ENCODE data around the gene NUP133.
"Not testable (repeated sequence)": the region's sequence is repeated elsewhere in the genome, so short reads cannot be mapped to it uniquely, and the experiment has no call there.

NUP133 gene

GRCh38 chr1:229448354-229448753, 59.8 kb downstream of the NUP133 start:
- no peak for FAIRE-seq

DNA sequence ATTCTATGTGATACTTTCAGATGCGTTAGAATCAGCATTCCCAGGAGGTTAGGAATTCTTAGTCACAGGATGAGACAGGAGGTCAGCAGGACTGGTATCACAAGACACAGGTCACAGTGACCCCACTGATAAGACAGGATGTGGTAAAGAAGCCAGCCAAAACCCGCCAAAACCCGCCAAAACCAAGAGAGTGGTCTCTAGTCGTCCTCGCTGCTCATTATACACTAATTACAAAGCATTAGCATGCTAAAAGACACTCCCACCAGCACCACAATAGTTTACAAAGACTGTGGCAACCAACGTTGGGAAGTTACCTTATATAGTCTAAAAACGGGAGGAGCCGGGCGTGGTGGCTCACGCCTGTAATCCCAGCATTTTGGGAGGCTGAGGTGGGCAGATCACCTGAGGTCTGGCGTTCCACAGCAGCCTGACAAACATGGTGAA, 60.3 kb downstream of the NUP133 start:
- no peak for FAIRE-seq

- FAIRE-seq, result no peak
These were observed 62.3 kb downstream of the NUP133 start for GRCh38 chr1:229445828-229446227.

DNA sequence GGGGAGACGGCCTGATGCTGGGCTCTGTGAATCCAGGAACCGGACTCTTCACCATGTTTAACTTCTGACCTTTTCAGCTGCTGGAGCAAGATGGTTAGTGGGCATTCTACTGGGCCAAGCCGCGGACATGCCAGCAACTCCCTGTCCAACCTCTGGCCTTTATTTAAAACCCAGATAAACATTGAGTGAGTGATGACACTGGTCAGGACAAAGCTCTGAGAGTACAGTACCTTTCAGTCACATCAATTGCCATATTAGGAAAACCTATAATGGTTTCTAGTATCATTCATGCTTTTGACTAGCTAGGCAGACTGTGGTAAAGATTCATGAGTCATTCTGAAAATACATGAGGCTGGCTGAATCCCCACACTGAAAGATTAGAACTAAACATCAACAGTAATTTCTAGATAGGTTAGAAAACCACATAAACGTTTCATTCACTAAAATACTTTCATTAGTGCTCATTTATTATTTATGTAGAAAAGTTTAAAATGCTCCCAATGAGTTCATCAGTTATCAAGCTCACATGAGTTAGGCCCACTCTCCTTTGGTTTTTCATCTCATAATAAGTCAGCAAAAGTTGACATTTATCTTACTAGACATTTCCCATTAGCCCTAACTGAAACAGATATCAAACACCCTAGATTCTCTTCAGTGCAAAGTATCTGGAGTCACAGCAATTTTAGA, 67.1 kb downstream of the NUP133 start:
- no peak for FAIRE-seq

DNA sequence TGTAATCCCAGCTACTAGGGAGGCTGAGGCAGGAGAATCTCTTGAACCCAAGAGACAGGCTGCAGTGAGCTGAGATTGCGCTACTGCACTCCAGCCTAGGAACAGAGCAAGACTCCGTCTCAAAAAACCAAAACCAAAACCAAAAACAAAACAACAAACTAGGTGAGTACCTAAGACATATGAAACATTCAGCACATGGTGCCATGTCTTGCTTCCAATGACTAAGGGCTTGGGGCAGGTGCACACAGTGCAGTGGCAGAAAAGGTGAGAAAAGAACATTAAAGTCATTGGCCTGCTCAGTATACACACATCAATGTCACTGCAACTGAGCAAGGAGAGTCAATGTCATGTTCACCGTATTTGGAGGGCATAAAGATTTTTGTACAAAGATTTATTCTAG, 70.1 kb downstream of the NUP133 start:
- no peak for FAIRE-seq

DNA sequence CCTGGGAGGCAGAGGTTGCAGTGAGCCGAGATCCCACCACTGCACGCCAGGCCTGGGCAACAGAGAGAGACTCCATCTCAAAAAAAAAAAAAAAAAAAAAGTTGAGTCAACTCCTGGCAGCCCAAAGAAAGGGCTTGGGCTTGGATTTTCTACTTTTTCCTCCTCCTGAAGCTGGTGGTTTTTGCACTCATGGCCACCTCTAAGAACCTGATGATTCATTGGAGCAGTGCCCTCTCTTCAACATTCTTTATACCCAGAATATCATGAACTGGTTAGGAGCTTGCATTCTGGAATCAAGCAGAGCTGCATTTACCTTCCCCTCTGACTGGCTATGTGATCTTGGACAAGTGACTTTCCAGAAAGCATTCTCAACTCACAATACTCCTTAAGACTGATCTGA, 70.7 kb downstream of the NUP133 start:
- no peak for FAIRE-seq

GRCh38 chr1:229436201-229436600, 71.9 kb downstream of the NUP133 start:
- no peak for FAIRE-seq

DNA sequence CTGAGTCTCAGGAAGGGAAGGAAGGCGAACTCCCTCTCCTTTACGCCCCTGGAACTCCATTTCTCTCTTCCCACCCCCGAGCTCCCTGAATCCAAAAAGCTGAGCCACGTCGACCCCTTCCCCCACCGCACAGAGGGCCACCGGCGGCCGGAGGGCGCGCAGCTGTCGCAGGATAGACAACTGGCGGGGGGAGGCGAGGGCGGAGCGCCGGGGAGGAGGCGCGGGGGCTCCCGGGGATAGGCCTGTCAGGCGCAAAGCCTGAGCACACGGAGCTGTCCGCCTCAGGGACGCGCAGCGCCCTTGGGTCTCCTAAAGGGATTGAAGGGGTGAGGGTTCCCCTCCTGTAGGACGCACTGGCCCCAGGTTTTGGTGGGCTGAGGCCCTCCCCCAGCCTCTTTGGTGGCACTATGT, 73.5 kb downstream of the NUP133 start:
- FAIRE-seq, result no peak

- no peak for FAIRE-seq
These were observed 74.0 kb downstream of the NUP133 start, which contains the start of gene ACTA1 for GRCh38 chr1:229434005-229434640. Gene ACTA1, minus strand, starts transcription at chr1:229434094. Its CDS starts 979 bp downstream, at chr1:229433115.

DNA sequence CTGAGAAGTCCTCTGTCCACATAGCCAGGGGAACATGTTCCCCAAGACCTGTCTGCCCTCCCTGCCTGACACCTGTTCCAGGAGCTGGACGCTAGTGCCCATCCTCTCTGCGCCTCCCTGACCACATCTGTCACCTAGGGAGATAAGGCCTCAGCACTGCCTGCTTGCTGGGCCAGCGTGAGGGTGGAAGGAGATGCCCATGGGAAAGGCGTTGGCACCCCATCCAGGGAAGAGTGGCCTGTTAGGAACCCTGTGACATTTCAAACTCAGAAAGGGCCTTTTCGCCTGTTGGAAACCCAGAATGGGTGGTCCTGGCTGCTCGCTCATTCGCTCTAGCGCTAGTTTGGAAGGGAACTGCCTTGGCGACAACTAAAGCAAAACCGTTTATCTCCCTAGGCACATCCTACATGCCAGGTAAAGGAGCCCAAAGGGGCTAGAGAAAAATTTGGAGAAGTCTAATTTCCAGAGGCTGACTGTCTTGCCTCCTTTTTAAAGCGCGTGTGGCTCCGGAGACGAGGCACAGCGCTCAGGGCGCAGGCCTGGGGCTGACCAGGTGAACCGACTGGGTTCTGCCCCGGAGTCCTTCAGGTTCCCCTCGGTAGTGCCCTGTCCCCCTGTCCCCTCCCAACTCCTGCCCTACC, 74.7 kb downstream of the NUP133 start:
- FAIRE-seq, result no peak

DNA sequence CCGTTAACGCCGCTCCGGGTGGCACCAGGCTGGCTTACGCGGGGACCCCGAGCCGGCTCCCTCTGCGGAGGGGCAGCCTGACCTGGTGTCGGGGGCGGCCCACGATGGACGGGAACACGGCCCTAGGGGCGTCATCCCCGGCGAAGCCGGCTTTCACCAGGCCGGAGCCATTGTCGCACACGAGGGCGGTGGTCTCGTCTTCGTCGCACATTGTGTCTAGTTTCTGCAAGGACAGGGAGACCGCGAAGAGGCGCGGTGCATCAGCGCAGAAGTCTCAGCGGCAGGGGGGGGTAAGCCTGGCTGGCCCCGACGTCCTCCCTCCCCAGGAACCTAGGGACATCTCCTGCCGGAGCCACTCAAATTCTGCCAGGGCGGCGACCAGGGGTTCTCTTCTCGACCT, 75.2 kb downstream of the NUP133 start:
- no peak for FAIRE-seq

- no peak for FAIRE-seq
These were observed 76.1 kb downstream of the NUP133 start for GRCh38 chr1:229432116-229432461.

GRCh38 chr1:229431284-229432115, 76.6 kb downstream of the NUP133 start:
- FAIRE-seq, result no peak

DNA sequence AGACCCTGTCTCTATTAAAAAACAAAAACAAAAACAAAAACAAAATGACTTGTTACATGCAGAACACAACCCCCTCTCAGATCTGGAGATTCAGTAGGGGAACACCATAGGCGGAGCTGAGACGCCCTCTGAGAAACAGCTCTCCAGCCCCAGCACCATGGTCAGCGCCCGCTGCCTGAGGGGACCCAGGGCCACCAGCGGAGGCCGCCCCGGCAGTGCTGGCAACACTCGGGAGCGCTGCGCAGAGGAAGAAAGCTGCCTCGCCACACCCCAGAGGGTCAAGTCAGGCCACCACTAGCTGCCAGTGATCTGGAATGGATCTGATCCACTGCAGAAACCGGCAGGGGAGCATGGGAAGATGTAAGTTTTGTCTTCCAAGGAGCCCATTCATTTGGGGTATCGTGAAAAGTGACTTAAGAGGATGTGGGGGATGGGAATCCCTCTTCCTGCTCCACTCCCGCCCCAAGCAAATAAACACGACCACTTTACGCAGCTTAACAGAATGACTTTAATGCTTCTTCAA, 77.3 kb downstream of the NUP133 start:
- no peak for FAIRE-seq

DNA sequence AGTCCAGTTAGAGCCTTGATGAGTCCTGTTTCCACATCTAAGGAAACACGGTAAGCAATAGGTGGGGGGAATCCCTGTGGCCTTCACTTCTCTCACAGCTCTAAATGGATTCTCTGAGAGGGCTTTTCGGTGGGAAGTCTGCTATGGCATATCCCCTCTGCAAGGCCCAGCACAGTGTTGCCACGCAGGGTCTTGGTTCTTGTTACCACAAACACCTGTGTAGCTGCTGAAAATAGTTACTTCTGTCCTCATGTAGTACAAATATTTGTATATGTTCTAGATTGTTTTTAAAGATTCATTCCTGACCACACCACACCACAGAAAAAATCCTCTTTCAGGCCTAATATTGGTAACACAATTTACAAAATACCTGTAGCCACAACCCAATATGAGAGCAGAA, 79.9 kb downstream of the NUP133 start:
- FAIRE-seq, result no peak

- FAIRE-seq, result no peak
These were observed 80.6 kb downstream of the NUP133 start for GRCh38 chr1:229427572-229427971.

DNA sequence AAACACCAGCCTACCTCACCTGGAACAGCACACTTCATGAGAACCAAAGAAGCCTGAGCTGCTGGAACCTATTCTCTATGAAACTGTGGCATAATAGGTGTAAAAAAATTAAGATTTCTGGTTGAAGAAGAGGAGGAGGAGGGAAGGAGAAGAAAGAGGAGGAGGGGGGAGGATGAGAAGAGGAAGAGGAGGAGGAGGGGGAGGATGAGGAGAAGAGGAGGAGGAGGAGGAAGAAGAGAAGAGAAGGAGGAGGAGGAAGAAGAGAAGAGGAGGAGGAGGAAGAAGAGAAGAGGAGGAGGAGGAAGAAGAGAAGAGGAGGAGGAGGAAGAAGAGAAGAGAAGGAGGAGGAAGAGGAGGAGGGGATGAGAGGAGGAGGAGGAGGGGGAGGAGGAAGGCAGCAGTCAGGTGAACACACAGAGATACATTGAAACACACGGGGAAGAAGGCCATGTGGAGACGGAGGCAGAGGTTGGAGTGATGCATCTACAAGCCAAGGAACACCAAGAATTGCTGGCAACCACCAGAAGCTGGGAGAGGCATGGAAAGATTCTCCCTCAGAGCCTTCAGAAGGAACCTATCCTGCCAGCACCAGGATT, 82.5 kb downstream of the NUP133 start:
- FAIRE-seq, result no peak

- FAIRE-seq, result no peak
These were observed 87.4 kb downstream of the NUP133 start for GRCh38 chr1:229420765-229421164.

DNA sequence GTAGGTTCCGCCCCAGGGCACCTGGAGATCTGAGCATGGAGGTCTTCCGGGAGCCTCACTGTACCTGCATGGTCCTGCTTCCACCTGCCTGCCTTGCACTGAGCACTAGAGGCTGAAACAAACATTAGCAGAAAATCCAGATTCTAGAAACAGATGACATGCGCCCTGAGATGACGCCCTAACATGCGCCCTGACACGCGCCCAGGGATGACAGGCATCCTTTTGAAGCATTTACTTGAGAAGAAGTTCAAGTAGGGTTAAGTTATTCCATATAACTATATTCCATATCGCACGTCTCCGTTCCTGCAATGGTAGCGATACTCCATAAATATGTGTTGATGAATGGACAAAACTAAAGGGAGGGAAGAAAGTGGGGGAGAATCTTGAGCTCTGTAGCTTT, 87.9 kb downstream of the NUP133 start:
- FAIRE-seq, result no peak

GRCh38 chr1:229418586-229418985, 89.6 kb downstream of the NUP133 start:
- FAIRE-seq, result not testable (repeated sequence)

- not testable (repeated sequence) for FAIRE-seq
These were observed 95.3 kb downstream of the NUP133 start for GRCh38 chr1:229412810-229413209.

DNA sequence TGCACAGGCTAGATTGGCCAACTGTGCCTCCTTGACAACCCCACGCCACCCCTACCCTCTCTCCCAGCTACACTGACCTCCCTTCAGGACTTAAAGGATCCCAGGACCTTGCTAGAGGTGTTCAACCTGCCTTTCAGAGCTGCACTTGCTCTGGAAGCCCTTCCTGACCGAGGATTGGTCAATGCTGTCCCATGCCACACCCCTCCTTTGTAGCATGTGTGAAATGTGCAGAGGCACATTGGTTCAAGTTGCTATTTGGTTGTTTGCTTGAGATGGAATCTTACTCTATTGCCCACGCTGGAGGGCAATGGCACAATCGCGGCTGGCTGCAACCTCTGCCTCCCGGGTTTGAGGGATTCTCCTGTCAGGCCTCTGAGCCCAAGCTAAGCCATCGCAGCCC, 96.1 kb downstream of the NUP133 start:
- no peak for FAIRE-seq

Measured in islet of Langerhans (tissue), 1 donor.